Prostate gland (tissue), 2 donors: ENCODE measurements around the gene JPH3.

Source experiments
- POLR2AphosphoS5 ChIP-seq: sonication (generic); formaldehyde crosslinking; IDR thresholded peaks from one replicate; pipeline ENCODE4 v1.6.1; 2017; ENCODE audit warnings: antibody characterized with exemption
- TF ChIP-seq, protein P1 (sequence below), 4 experiments: fragments of 200-600 bp in 2 of 4; fragments of 450-650 bp in 2 of 4; sonication (generic) in 2 of 4; IDR thresholded peaks; 1 replicate in 3 of 4; 2 replicates in 1 of 4; pipeline ENCODE4 v1.5.1; 2016 to 2019; ENCODE audit warnings: antibody characterized with exemption in 4 of 4, mild to moderate bottlenecking in 2 of 4, moderate library complexity in 2 of 4

DNA sequence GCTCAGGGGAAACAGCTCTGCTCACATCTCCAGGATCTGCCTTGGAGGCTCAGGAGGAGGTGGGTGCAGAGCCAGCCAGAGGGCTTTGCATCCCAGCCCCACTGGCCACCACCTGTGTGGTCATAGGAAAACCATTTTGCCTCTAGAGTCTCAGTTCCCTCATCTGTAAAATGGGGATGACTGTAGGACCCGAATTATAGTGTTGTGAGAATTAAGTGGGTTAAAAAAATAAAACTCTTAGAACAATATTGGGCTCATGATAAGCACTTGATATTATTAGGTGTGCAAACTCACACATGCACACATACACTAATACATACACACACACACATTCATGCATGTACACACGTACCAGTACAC is 19.4 kb upstream of the JPH3 start:
- TF ChIP-seq, protein P1, sequence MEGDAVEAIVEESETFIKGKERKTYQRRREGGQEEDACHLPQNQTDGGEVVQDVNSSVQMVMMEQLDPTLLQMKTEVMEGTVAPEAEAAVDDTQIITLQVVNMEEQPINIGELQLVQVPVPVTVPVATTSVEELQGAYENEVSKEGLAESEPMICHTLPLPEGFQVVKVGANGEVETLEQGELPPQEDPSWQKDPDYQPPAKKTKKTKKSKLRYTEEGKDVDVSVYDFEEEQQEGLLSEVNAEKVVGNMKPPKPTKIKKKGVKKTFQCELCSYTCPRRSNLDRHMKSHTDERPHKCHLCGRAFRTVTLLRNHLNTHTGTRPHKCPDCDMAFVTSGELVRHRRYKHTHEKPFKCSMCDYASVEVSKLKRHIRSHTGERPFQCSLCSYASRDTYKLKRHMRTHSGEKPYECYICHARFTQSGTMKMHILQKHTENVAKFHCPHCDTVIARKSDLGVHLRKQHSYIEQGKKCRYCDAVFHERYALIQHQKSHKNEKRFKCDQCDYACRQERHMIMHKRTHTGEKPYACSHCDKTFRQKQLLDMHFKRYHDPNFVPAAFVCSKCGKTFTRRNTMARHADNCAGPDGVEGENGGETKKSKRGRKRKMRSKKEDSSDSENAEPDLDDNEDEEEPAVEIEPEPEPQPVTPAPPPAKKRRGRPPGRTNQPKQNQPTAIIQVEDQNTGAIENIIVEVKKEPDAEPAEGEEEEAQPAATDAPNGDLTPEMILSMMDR (IDR thresholded peaks at IDR 0.05) = no peak
- no peak for TF ChIP-seq POLR2AphosphoS5
